ENCODE measurements around the gene TMPO.

DNA sequence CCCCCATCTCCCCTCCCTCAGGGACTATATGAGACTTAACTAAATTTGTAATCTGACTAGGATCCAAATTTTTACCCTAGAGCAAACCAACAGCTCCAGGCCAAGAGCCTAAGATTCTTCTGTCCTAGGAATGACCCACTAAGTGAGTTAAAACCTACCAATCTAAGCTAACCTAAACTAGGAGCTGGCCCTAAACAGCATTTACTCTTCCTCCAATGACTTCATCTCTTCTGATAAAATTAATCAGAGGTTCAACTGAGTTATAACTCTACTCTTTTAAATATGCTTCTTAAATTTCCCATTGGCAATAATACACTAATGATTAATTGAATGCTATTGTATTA, 39.9 kb upstream of the TMPO start:
- TF ChIP-seq, protein P1, sequence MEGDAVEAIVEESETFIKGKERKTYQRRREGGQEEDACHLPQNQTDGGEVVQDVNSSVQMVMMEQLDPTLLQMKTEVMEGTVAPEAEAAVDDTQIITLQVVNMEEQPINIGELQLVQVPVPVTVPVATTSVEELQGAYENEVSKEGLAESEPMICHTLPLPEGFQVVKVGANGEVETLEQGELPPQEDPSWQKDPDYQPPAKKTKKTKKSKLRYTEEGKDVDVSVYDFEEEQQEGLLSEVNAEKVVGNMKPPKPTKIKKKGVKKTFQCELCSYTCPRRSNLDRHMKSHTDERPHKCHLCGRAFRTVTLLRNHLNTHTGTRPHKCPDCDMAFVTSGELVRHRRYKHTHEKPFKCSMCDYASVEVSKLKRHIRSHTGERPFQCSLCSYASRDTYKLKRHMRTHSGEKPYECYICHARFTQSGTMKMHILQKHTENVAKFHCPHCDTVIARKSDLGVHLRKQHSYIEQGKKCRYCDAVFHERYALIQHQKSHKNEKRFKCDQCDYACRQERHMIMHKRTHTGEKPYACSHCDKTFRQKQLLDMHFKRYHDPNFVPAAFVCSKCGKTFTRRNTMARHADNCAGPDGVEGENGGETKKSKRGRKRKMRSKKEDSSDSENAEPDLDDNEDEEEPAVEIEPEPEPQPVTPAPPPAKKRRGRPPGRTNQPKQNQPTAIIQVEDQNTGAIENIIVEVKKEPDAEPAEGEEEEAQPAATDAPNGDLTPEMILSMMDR (IDR thresholded peaks at IDR 0.05; ENCODE audit: low read depth, low read length), result no peak
- TF ChIP-seq MYC (IDR thresholded peaks at IDR 0.05; ENCODE audit: low read depth, low read length), result no peak
- TF ChIP-seq POLR2A (IDR thresholded peaks at IDR 0.05; ENCODE audit: extremely low read depth, insufficient read length), result no peak

Data from NB4 (cell line).